NCI-H1092 treated with DMSO at 0.1 percent for 48 hours (cell line): ENCODE data around the gene HACD2.
A peak's percentile ranks its signal among the peaks of the same experiment; 100 is the strongest.

Experiments
- DNase-seq: peaks from one replicate; lab custom pipeline; 2025; lab: John Stamatoyannopoulos, UW

Gene HACD2

GRCh38 chr3:123446210-123446609, 138.6 kb downstream of the HACD2 start:
- DNase-seq, result no peak

DNA sequence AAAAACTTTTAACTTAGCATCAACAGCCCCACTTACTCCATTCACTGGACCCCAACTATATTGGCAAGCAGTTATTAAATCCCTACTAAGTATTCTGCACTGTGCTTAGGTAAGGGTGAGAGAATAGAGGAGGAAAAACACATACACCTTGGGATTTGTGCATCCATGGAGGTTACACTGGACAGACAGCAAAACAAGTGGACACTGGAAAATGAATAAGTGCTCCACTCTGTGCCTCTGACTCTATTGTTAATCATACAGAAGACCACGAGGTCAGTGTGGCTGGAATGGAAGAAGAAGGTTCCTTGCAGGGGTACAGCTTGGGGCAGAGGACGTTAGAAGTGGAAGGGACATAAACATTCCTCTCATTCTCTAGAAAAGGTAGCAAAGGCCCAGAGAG, 139.2 kb downstream of the HACD2 start:
- DNase-seq, result no peak

- DNase-seq, result no peak
Observed at GRCh38 chr3:123444744-123445143, 140.1 kb downstream of the HACD2 start.

GRCh38 chr3:123444023-123444422, 140.8 kb downstream of the HACD2 start:
- DNase-seq, result peak; percentile 4

GRCh38 chr3:123442908-123443307, 141.9 kb downstream of the HACD2 start:
- no peak for DNase-seq

- DNase-seq, result no peak
Observed at GRCh38 chr3:123442125-123442524, 142.7 kb downstream of the HACD2 start.
